Stimulated activated CD4-positive, alpha-beta T cell treated with anti-CD3 and anti-CD28 coated beads, TNF-alpha, amount 100 ng/mL, for 4 hours (primary cell): Measurements from ENCODE around the gene C12orf75.
"Not testable (repeated sequence)": the region's sequence is repeated elsewhere in the genome, so short reads cannot be mapped to it uniquely, and the experiment has no call there.

ENCODE experiments used
- DNase-seq, 3 experiments: peaks; one replicate each; pipeline ENCODE4 v3.0.0-alpha.2; 2020; ENCODE audit warnings: low read depth in 3 of 3

Gene C12orf75

DNA sequence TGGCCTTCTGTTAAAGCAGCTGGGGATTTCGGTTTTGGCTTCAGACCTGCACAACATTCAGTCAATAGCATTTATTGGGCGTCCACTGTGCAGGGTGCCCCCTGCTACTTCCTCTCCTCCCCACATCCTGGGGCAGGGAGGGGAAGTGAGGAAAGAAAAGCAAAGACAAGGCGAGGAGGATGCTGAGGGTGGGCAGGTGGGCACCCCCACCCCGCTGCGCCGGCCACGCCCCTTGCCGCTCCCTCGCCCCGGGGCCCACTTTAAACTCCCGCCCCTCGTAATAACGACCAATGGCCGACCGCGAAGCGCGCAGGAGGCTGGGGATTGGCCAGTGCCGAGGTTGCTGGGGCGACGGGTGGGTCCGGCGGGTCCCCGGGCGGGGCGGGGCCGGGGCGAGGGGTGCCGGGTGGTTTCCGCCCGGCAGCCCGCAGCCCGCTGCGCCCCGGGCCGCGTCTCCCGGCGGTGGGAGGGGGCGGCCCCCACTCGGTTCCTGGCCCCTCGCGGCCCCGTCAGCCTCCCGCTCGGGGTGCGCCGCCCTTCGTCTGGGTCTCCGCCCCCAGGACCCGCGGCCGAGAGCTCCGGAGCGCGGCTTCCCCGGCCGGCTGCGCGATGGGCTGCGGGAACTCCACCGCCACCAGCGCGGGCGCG, at the start of gene C12orf75:
TSS of gene C12orf75 (plus strand) at position 409 of the 648 bp plus-strand sequence. CDS start at position 610, 201 bp downstream.
- peak; percentile 66 to 69 (median 69) for DNase-seq

DNA sequence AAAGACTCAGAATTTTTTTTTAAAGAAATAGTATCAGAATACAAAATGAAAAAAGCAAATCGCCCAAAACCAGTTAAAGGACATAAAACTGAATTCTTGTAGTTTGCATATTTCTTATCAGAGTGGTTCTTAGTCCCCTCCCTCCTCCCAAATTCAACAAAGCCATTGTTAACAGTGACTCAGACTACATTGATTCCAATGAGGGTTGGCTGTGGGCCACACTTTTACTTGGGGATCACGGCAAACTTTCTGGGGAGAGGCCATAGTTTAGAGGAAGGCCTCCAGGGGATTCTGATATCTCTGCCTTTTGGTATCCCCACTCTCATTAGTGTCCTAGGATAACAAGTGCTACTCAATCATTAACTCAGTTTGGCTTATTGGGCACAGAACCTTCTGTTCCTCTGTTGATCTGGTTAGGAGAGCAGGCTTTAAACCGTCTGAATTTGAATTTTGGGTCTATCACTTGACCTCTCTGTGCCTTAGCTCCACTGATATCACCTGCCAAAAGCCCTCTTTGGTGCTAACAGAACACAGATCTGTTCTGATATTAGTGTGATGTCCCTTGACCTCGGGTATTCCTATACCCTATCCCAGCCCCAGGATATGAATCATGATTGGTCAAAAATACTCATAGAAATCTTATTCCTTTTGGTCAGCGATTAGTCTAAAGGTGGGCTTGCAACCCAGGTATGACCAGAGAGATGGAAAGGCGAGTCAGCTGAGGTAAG, 49.4 kb upstream of the C12orf75 start:
- no peak for DNase-seq

GRCh38 chr12:105281694-105282049, 48.8 kb upstream of the C12orf75 start:
- no peak for DNase-seq

DNA sequence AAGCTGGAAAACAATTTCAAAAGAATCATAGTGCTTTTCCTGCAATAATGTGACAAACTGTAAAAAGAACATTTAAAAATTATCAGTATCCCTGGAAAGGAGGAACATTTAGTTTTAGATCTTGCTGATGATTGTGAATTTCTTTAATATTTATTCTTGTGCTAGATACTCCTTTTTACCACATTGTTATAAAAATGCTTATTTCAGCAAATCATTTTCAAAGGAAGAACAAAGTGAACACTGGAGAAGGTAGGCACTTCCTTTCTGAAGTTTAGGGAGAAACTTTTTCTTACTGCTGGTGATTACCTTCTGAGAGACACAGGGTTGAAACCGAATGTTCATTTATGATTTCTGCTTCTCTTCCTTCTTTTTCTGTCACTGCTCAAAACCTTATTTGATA, 45.1 kb upstream of the C12orf75 start:
- no peak for DNase-seq

GRCh38 chr12:105287408-105287807, 43.1 kb upstream of the C12orf75 start:
- no peak for DNase-seq

DNA sequence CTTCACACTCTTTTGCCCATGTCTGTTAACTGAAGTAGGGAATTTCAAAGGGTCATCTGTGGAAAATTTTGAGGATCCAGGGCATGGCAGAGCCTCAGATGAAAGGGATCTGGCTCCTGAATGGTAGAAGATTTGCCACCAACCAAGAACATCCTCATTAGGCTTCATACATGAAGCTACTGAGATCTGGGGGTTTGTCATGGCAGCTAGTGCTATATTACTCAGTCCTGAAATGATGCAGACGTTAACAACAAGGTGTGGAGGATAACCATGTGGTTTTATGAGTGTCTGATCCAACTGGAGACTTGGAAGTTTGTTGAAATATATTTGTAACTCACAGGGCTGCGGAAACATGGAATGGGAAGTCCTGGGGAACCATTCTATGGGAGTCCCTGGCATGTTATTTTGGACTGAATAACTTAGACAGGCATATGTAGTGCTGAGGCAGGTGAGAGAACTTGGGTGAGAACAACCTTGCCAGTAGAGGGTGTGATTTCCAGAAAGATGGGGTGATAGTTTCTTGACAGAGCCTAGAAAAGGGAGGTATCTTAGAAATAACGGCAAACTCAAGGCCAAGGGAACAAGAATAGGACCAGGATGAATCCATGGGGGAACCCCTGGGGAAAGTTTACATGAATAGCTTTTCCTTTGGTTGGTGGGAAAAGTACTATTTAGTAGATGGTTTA, 42.0 kb upstream of the C12orf75 start:
- DNase-seq: no peak

GRCh38 chr12:105289114-105289904, 41.2 kb upstream of the C12orf75 start:
- no peak for DNase-seq

DNA sequence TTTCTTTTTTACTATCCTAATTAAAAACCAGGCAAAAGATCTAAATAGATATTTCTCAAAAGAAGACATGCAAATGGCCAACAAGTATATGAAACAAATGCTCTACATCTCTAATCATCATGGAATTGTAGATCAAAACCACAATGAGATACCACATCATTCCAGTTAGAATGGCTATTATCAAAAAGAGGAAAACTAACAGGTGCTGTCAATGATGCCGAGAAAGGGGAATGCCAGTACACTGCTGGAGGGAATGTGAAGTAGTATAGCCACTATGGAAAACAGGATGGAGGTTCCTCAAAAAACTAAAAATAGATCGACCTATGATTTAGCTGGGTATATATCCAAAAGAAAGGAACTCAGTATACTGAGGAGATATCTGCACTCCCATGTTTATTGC, 39.0 kb upstream of the C12orf75 start:
- no peak for DNase-seq

GRCh38 chr12:105292705-105293104, 37.8 kb upstream of the C12orf75 start:
- no peak for DNase-seq

DNA sequence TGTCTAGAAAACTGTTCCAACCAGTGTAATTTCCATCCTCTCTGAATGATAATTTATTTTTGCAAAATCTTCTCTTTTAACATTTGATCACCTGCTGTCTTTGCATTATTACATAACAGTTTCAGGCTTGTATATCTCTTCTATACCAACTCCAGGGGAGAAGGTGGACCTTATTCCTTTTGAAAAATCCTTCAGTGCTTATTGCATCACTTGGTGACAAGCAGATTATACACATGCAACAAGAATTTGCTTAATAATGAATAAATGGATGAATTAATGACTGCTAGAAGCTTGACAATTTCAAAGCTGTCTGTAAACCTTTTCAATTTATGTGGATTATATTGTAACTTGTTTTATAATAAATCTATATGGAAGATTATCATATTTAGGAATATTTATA, 37.3 kb upstream of the C12orf75 start:
- no peak for DNase-seq

GRCh38 chr12:105294161-105294560, 36.3 kb upstream of the C12orf75 start:
- no peak for DNase-seq

DNA sequence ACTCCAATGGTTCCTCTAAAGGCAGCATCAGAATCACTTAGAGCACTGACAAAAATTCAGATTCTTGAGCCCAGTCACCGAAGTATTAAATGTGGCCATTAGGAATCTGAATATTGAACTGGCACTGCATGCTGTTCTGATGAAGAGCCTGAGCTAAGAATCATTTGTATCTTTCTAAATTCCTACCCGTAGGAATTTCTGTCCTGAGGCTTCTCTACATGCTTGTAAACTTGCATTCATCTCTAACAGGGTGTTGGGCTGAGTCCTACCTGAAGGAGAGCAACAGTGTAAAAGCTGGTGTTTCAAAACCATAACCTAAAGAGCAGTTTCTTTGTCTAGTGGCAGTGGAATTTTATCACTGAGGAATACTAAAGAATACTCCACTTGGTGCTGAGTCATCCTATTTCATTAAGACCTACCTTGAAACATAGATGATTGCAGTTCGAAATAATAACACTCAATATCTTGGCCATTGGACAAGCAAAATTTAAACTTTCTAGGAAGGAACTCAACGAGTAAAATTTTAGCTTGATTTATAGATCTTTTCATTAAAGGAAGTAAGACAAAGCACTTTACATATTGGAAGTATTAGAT, 35.5 kb upstream of the C12orf75 start:
- DNase-seq: no peak

DNA sequence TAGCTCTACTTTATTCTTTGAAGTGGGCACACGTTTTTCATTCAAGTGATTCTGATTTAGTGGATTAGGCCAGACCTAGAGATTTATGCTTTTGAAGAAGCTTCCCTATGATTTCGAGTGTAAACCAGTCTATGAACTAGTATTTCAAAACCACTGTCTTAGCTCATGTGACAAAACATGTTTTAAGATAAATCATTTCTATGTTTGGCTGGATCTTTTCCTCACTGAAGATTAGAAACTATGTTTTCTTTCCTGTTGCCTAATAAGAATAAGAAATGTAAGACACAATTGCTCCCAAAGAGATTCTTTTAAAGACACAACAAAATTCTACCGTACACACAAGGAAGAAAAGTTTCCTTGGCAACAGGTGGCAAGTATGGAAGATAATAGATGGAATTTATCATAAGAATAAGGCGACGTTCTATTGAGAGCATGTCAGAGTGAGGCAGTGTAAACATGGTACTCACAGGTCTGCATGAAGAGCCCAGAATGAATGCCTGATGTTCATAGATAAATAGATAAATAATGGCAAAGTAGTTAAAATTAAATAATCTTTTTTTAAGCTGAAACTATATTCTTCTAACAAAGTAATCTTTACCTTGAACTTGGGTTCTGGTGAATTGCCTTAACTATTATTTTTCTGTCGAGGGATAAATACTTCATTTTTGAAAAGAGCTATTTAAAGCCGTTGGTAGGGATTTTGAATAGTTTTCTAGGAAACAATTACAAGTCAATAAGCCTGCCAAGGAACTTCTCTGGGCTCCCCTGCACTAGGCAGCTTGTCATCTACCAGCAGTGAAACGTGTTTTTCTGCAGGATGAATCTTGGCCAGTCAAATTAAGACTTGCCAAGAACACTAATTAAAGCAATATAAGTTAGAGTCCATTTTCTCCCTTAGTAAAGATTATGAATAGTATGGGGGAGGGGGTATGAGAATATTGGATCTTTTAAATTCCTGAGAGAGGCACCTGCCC, 34.1 kb upstream of the C12orf75 start:
- no peak for DNase-seq

DNA sequence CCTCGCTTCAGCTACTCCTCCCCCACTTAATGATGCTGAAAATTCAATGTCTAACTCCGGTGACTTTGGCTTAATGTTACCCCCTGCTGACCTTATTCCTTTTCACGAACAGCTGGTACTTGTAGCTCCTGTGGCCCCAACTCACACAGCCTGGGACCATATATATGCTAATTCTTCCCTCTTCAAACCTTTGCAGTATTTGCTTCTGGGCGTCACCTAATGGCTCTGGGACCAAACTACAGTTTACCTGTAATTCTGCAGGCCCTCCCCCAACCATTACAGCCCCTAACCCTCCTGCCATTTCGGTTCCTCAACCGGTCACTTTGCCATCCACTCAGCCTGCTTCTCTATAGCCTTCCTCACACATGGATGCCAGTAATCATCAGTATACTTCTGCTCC, 29.6 kb upstream of the C12orf75 start:
- no peak for DNase-seq

DNA sequence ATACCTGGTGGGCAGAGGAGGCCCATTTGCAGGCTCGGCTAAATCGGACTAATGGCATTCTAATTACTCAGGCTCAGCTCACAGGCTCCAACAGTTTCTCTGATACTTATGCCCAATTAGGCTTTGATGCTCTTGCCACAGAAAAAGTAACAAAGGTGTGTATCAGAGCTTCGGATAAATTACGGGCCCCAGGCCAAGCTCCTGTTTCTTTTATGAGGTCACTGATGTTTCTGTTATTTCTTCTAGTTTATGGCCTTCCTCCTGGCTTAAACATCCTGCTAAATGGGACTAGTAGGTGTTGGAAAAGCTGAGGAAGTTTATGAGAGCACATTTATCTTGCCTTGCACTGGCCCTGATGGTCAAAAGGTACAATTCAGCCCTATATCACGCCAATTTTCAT, 28.8 kb upstream of the C12orf75 start:
- DNase-seq: no peak

DNA sequence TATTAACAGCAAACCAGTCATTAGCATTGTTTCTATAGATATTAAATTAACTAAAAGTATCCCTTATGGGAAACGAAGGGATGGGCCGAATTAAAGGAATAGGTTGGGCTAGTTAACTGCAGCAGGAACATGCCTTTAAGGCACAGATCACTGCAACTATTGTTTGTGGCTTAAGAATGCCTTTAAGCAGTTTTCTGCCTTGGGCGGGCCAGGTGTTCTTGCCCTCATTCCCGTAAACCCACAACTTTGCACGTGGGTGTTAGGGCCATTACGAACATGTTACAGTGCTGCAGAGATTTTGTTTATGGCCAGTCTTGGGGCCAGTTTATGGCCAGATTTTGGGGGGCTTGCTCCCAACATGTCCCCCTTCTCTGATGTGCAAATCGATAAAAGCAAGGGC, 27.5 kb upstream of the C12orf75 start:
- DNase-seq: not testable (repeated sequence)

GRCh38 chr12:105304626-105305025, 25.9 kb upstream of the C12orf75 start:
- not testable (repeated sequence) for DNase-seq

GRCh38 chr12:105307601-105308314, 22.7 kb upstream of the C12orf75 start:
- DNase-seq: not testable (repeated sequence)

DNA sequence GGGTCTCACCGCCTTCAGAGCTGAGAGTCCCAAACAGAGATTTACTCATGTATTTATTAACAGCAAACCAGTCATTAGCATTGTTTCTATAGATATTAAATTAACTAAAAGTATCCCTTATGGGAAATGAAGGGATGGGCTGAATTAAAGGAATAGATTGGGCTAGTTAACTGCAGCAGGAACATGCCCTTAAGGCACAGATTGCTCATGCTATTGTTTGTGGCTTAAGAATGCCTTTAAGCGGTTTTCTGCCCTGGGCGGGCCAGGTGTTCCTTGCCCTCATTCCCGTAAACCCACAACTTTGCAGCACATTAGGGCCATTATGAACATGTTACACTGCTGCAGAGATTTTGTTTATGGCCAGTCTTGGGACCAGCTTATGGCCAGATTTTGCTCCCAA, 21.7 kb upstream of the C12orf75 start:
- DNase-seq: not testable (repeated sequence)

DNA sequence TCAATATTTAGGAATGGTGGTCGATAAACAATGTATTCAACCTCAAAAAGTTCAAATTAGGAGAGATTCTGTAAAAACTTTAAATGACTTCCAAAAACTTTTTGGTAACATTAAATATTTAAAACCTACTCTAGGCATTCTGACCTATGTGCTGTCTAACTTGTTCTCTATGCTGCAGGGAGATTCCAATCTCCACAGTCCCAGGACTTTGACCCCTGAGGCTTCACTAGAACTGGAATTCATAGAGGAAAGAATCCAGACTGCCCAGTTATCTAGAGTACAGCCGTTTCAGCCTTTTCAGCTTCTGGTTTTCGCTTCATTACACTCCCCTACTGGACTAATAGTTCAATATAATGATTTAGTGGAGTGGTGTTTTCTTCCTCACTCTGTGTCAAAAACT, 21.1 kb upstream of the C12orf75 start:
- DNase-seq: not testable (repeated sequence)
